GM18508 (cell line): ENCODE measurements around the gene CMA1.
"Not testable (repeated sequence)": the region's sequence is repeated elsewhere in the genome, so short reads cannot be mapped to it uniquely, and the experiment has no call there.

Experiments
- ATAC-seq: cut with Tn5 transposase; IDR thresholded peaks from one replicate; pipeline ENCODE4 v1.9.1; 2021; ENCODE audit warnings: moderate number of reproducible peaks; ENCODE audit not compliant: insufficient read depth, unreplicated experiment

Gene CMA1

GRCh38 chr14:24470450-24470849 is 37.6 kb downstream of the CMA1 start:
- not testable (repeated sequence) for ATAC-seq

GRCh38 chr14:24465805-24466204 is 42.3 kb downstream of the CMA1 start:
- ATAC-seq, result no peak

GRCh38 chr14:24465368-24465767 is 42.7 kb downstream of the CMA1 start:
- no peak for ATAC-seq

GRCh38 chr14:24463884-24464785 is 43.9 kb downstream of the CMA1 start:
- no peak for ATAC-seq

GRCh38 chr14:24463017-24463883 is 44.8 kb downstream of the CMA1 start:
- no peak for ATAC-seq

- no peak for ATAC-seq
Observed at GRCh38 chr14:24461336-24461735, 46.7 kb downstream of the CMA1 start.

- no peak for ATAC-seq
Observed at GRCh38 chr14:24459331-24459730, 48.7 kb downstream of the CMA1 start.

GRCh38 chr14:24458736-24459135 is 49.3 kb downstream of the CMA1 start:
- ATAC-seq, result no peak

- no peak for ATAC-seq
Observed at GRCh38 chr14:24456980-24457379, 51.1 kb downstream of the CMA1 start.
